ENCODE data around the gene ATF4.

ATF4 gene

GRCh38 chr22:39535831-39536449, 15.6 kb downstream of the ATF4 start:
- no peaks in the 10 kb centered on the region for H4K20me1 ChIP-seq (ENCODE audit: control insufficient read depth, insufficient read depth, low read depth, low read length)
- peaks cover 26% of the 10 kb centered on the region for H3K4me1 ChIP-seq (ENCODE audit: control insufficient read depth, low read length)
- no peaks in the 10 kb centered on the region for H3K27me3 ChIP-seq (ENCODE audit: control insufficient read depth, low read length)
- H3K9me2 ChIP-seq (replicated peaks; ENCODE audit: control insufficient read depth, low read length) = no peaks in the 10 kb centered on the region
- H3K4me2 ChIP-seq (ENCODE audit: low read length) = no peak overlapping the region
- no peaks in the 10 kb centered on the region for H3F3A ChIP-seq (ENCODE audit: control insufficient read depth, insufficient read depth)
- no peak overlapping the region for H3K4me3 ChIP-seq (ENCODE audit: low read length)
- TF ChIP-seq CTCF (IDR thresholded peaks at IDR 0.05; ENCODE audit: low read depth, low read length, poor library complexity, severe bottlenecking) (no peak), EZH2phosphoT487 (IDR thresholded peaks at IDR 0.05; ENCODE audit: borderline replicate concordance, low read length) (no peak)
- peaks cover 16% of the 10 kb centered on the region for H3K79me2 ChIP-seq (ENCODE audit: control insufficient read depth, low read length)
- peaks cover 15% of the 10 kb centered on the region for H3K36me3 ChIP-seq (ENCODE audit: control insufficient read depth, low read length)
- no peak overlapping the region for H3K27ac ChIP-seq (ENCODE audit: low read depth, low read length)
- no peaks in the 10 kb centered on the region for H3K9me3 ChIP-seq (ENCODE audit: control insufficient read depth, insufficient read depth, low read length)

- Histone ChIP-seq H4K20me1 (ENCODE audit: control insufficient read depth, insufficient read depth, low read depth, low read length) (no peaks in the 10 kb centered on the region), H3F3A (ENCODE audit: control insufficient read depth, insufficient read depth) (no peaks in the 10 kb centered on the region), H3K4me2 (ENCODE audit: low read length) (no peak overlapping the region), H3K27me3 (ENCODE audit: control insufficient read depth, low read length) (no peaks in the 10 kb centered on the region), H3K27ac (ENCODE audit: low read depth, low read length) (no peak overlapping the region), H3K36me3 (ENCODE audit: control insufficient read depth, low read length) (peaks cover 7% of the 10 kb centered on the region), H3K4me1 (ENCODE audit: control insufficient read depth, low read length) (peaks cover 19% of the 10 kb centered on the region), H3K9me3 (ENCODE audit: control insufficient read depth, insufficient read depth, low read length) (no peaks in the 10 kb centered on the region), H3K9me2 (replicated peaks; ENCODE audit: control insufficient read depth, low read length) (no peaks in the 10 kb centered on the region), H3K79me2 (ENCODE audit: control insufficient read depth, low read length) (peaks cover 8% of the 10 kb centered on the region), H3K4me3 (ENCODE audit: low read length) (no peak overlapping the region)
- TF ChIP-seq CTCF (IDR thresholded peaks at IDR 0.05; ENCODE audit: low read depth, low read length, poor library complexity, severe bottlenecking) (no peak), EZH2phosphoT487 (IDR thresholded peaks at IDR 0.05; ENCODE audit: borderline replicate concordance, low read length) (no peak)
These were observed 16.3 kb downstream of the ATF4 start for GRCh38 chr22:39536711-39537110.

- no peaks in the 10 kb centered on the region for H3K27me3 ChIP-seq (ENCODE audit: control insufficient read depth, low read length)
- H3K4me2 ChIP-seq (ENCODE audit: low read length) = no peak overlapping the region
- no peaks in the 10 kb centered on the region for H3K9me2 ChIP-seq (replicated peaks; ENCODE audit: control insufficient read depth, low read length)
- no peaks in the 10 kb centered on the region for H3K79me2 ChIP-seq (ENCODE audit: control insufficient read depth, low read length)
- H3K36me3 ChIP-seq (ENCODE audit: control insufficient read depth, low read length) = no peaks in the 10 kb centered on the region
- H3K4me3 ChIP-seq (ENCODE audit: low read length) = no peak overlapping the region
- TF ChIP-seq EZH2phosphoT487 (IDR thresholded peaks at IDR 0.05; ENCODE audit: borderline replicate concordance, low read length) = no peak
- TF ChIP-seq CTCF (IDR thresholded peaks at IDR 0.05; ENCODE audit: low read depth, low read length, poor library complexity, severe bottlenecking) = no peak
- peaks cover 17% of the 10 kb centered on the region for H3K4me1 ChIP-seq (ENCODE audit: control insufficient read depth, low read length)
- no peaks in the 10 kb centered on the region for H3F3A ChIP-seq (ENCODE audit: control insufficient read depth, insufficient read depth)
- H3K9me3 ChIP-seq (ENCODE audit: control insufficient read depth, insufficient read depth, low read length) = no peaks in the 10 kb centered on the region
- H3K27ac ChIP-seq (ENCODE audit: low read depth, low read length) = no peak overlapping the region
- H4K20me1 ChIP-seq (ENCODE audit: control insufficient read depth, insufficient read depth, low read depth, low read length) = no peaks in the 10 kb centered on the region
These were observed 17.6 kb downstream of the ATF4 start for GRCh38 chr22:39537975-39538374.

Data from DOHH2 (cell line).